ENCODE data around the gene FBXO21.
"Not testable (repeated sequence)": the region's sequence is repeated elsewhere in the genome, so short reads cannot be mapped to it uniquely, and the experiment has no call there.

FBXO21 gene

GRCh38 chr12:117210266-117210918, 20.1 kb upstream of the FBXO21 start:
- Mint-ChIP-seq H3K4me1 (no peaks in the 10 kb centered on the region), H3K4me3 (no peak overlapping the region), H3K9me3 (no peaks in the 10 kb centered on the region), H3K27ac (no peak overlapping the region), H3K36me3 (no peaks in the 10 kb centered on the region)
- ATAC-seq (no peak), DNase-seq (ENCODE audit: low spot score in 2 of 2) (no peak)

- ATAC-seq (no peak), DNase-seq (ENCODE audit: low spot score in 2 of 2) (no peak)
- Mint-ChIP-seq H3K4me3 (no peak overlapping the region), H3K36me3 (no peaks in the 10 kb centered on the region), H3K27ac (no peak overlapping the region), H3K9me3 (no peaks in the 10 kb centered on the region), H3K4me1 (no peaks in the 10 kb centered on the region)
Measured at GRCh38 chr12:117209626-117210025, 19.4 kb upstream of the FBXO21 start.

DNA sequence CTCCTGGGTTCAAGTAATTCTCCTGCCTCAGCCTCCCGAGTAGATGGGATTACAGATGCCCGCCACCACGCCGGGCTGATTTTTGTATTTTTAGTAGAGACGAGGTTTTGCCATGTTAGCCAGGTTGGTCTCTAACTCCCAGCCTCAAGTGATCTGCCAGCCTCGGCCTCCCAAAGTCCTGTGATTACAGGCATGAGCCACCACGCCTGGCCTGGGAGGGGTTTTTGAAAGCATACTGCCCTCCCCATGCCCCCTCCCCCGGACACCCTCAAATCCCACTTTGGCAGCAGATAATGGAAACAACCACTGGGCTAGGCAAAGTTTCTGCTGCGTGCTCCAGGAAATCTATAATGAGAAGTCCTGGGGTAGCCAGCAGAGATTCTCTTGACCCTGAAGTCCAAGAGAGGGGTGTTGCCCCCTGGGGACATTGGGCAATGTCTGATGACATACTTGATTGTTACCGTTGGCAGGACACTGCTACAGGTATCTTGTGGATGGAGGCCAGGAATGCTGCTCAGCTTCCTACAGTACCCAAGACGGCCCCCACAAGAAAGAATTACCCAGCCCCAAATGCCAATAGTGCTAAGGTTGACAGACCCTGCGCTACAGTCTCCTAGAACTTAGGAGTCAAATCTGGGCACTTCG, 18.7 kb upstream of the FBXO21 start:
- Mint-ChIP-seq H3K27ac (no peak overlapping the region), H3K36me3 (no peaks in the 10 kb centered on the region), H3K4me3 (no peak overlapping the region), H3K9me3 (no peaks in the 10 kb centered on the region), H3K4me1 (no peaks in the 10 kb centered on the region)
- no peak for ATAC-seq
- no peak for DNase-seq (ENCODE audit: low spot score in 2 of 2)

- no peaks in the 10 kb centered on the region for H3K36me3 Mint-ChIP-seq
- H3K4me3 Mint-ChIP-seq, result no peak overlapping the region
- DNase-seq (ENCODE audit: low spot score in 2 of 2) (no peak), ATAC-seq (no peak)
- peak overlapping the region; percentile 27 for H3K27ac Mint-ChIP-seq
- no peaks in the 10 kb centered on the region for H3K4me1 Mint-ChIP-seq
- H3K9me3 Mint-ChIP-seq, result no peaks in the 10 kb centered on the region
Measured at GRCh38 chr12:117208206-117208605, 17.9 kb upstream of the FBXO21 start.

DNA sequence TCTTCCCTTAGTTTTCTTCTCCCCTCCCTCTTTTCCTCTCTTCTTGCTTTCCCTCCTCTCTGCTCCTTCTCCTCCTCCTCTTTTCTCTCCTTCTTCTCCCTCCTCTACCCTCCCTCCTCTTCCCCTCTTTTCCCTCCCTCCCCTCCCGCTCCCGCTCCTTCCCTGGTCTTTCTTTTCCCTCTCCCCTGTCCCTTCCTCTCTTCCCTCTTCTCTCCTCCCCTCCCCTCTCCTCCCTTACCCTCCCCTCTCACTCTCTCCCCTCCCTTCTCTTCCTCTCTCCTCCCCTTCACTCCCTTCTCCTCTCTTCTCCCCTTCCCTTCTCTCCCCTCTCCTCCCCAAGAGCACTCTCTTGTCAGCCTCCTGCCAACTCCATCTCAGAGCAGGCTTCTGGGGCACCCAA, 17.4 kb upstream of the FBXO21 start:
- Mint-ChIP-seq H3K4me3 (no peak overlapping the region), H3K36me3 (no peaks in the 10 kb centered on the region), H3K27ac (peak overlapping the region; percentile 27), H3K9me3 (no peaks in the 10 kb centered on the region), H3K4me1 (no peaks in the 10 kb centered on the region)
- ATAC-seq, result no peak
- DNase-seq (ENCODE audit: low spot score in 2 of 2), result no peak

DNA sequence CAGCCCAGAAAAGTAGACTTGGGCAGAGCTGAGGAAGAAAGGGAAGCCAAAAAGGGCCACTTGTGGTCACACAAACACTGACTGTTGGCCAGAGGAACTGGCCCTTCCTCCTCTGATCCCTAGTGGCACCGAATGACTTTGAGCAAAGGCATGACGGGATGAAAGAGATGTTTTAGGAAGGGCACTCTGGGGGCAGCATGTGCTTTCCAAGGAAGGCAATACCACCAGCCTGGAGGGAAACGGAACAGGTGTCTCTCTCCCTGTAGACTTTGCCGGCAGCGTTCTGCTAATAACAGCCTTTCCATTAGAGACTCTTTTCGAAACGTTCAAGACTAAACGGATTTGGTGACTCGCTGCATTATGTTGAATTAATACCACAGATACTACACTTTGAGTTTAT, 12.3 kb upstream of the FBXO21 start:
- Mint-ChIP-seq H3K36me3 (no peaks in the 10 kb centered on the region), H3K9me3 (no peaks in the 10 kb centered on the region), H3K4me3 (no peak overlapping the region), H3K4me1 (no peaks in the 10 kb centered on the region), H3K27ac (no peak overlapping the region)
- DNase-seq (ENCODE audit: low spot score in 2 of 2) (no peak), ATAC-seq (no peak)

DNA sequence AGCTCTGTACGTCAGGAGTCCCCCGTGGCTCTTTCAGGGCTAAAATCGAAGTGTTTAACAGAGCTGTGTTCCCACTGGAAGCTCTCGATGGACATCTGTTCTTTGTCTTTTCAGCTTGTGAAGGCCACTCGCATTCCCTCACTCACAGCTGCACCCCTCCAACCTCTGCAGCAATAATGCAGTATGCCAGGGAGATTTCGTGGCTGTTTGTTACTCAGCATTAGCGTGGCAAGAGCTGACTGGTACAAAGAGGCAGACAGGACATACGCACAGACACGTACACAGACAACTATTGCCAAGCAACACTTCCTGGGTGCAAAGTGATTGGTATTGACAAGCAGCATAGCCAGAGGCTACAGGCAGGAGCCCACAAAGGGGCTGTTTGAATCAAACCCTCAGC, 11.8 kb upstream of the FBXO21 start:
- H3K36me3 Mint-ChIP-seq, result no peaks in the 10 kb centered on the region
- no peak for ATAC-seq

DNA sequence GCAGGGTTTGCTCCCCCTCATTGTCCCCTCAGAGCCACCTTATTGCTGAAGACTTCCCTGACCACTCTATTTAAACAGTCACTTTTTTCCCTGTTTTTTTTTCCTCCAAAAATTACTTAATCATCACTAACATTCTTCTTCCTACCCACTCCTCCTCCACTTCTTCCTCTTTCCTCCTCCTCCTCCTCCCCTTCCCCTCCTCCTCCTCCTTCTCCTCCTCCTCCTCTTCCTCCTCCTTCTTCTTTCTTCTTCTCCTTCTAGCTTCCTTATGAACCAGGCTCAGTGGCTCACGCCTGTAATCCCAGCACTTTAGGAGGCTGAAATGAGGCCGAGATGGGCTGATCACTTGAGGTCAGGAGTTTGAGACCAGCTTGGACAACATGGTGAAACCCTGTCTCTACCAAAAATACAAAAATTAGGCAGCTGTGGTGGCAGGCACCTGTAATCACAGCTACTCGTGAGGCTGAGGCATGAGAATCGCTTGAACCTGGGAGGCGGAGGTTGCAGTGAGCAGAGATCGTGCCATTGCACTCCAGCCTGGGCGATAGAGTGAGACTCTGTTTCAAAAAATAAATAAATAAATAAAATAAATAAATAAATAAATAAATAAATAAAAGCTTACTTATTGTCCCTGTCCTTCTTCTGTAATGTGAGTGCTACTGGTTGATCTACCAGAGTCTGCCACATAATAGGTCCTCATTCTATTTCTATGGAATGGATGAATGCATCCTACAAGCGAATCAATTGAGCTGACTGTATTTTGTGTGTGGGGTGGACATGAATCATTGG, 9.9 kb upstream of the FBXO21 start:
- not testable (repeated sequence) for ATAC-seq; H3K9me3 Mint-ChIP-seq; H3K4me1 Mint-ChIP-seq; DNase-seq (ENCODE audit: low spot score in 2 of 2); H3K27ac Mint-ChIP-seq; H3K36me3 Mint-ChIP-seq; H3K4me3 Mint-ChIP-seq

More for the DNA sequence above, 11.8 kb upstream of the FBXO21 start:
- H3K4me1 Mint-ChIP-seq, result no peaks in the 10 kb centered on the region
- no peak overlapping the region for H3K27ac Mint-ChIP-seq
- no peaks in the 10 kb centered on the region for H3K9me3 Mint-ChIP-seq
- H3K4me3 Mint-ChIP-seq, result no peak overlapping the region
- DNase-seq (ENCODE audit: low spot score in 2 of 2), result no peak

DNA sequence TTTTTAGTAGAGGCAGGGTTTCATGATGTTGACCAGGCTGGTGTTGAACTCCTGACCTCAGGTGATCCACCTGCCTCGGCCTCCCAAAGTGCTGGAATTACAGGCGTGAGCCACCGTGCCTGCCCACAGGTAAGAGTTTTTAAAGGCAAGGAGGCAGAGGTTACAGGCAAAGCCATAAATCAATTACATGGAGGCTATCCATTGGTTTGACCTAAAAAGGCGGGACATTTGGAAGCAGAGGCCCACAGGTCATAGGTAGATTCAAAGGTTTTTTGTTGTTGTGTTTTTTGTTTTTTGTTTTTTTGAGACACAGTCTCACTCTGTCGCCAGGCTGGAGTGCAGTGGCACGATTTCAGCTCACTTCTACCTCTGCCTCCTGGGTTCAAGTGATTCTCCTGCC, 6.1 kb upstream of the FBXO21 start:
- not testable (repeated sequence) for H3K9me3 Mint-ChIP-seq; H3K4me3 Mint-ChIP-seq; H3K4me1 Mint-ChIP-seq; H3K36me3 Mint-ChIP-seq; H3K27ac Mint-ChIP-seq; DNase-seq (ENCODE audit: low spot score in 2 of 2); ATAC-seq

DNA sequence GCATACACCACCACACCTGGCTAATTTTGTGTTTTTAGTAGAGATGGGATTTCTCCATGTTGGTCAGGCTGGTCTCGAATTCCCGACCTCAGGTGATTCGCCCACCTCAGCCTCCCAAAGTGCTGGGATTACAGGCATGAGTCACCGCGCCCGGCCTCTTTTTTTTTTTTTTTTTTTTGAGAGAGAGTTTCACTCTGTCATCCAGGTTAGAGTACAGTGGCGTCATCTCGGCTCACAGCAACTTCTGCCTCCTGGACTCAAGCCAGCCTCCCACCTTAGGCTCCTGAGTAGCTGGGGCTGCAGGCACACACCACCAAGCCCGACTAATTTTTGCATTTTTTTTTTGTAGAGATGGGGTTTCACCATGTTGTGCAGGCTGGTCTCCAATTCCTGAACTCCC, 4.8 kb upstream of the FBXO21 start:
- H3K4me1 Mint-ChIP-seq; H3K36me3 Mint-ChIP-seq; H3K27ac Mint-ChIP-seq; H3K9me3 Mint-ChIP-seq; ATAC-seq; H3K4me3 Mint-ChIP-seq; DNase-seq (ENCODE audit: low spot score in 2 of 2): not testable (repeated sequence)

GRCh38 chr12:117193903-117194302, 3.6 kb upstream of the FBXO21 start:
- H3K4me3 Mint-ChIP-seq, result no peak overlapping the region
- ATAC-seq (no peak), DNase-seq (ENCODE audit: low spot score in 2 of 2) (no peak)
- peaks cover 9% of the 10 kb centered on the region for H3K4me1 Mint-ChIP-seq
- H3K36me3 Mint-ChIP-seq, result peaks cover 9% of the 10 kb centered on the region
- H3K27ac Mint-ChIP-seq, result no peak overlapping the region
- H3K9me3 Mint-ChIP-seq, result no peaks in the 10 kb centered on the region

- H3K27ac Mint-ChIP-seq; DNase-seq (ENCODE audit: low spot score in 2 of 2); H3K4me3 Mint-ChIP-seq; H3K9me3 Mint-ChIP-seq; ATAC-seq: not testable (repeated sequence)
- H3K36me3 Mint-ChIP-seq, result peaks cover 22% of the 10 kb centered on the region
- H3K4me1 Mint-ChIP-seq, result peaks cover 14% of the 10 kb centered on the region
Measured at GRCh38 chr12:117192581-117192980, 2.3 kb upstream of the FBXO21 start.

- Mint-ChIP-seq H3K36me3 (peaks cover 27% of the 10 kb centered on the region), H3K4me1 (peaks cover 17% of the 10 kb centered on the region), H3K4me3 (no peak overlapping the region), H3K9me3 (no peaks in the 10 kb centered on the region), H3K27ac (no peak overlapping the region)
- DNase-seq (ENCODE audit: low spot score in 2 of 2) (no peak), ATAC-seq (no peak)
Measured at GRCh38 chr12:117192057-117192456, 1.8 kb upstream of the FBXO21 start.

DNA sequence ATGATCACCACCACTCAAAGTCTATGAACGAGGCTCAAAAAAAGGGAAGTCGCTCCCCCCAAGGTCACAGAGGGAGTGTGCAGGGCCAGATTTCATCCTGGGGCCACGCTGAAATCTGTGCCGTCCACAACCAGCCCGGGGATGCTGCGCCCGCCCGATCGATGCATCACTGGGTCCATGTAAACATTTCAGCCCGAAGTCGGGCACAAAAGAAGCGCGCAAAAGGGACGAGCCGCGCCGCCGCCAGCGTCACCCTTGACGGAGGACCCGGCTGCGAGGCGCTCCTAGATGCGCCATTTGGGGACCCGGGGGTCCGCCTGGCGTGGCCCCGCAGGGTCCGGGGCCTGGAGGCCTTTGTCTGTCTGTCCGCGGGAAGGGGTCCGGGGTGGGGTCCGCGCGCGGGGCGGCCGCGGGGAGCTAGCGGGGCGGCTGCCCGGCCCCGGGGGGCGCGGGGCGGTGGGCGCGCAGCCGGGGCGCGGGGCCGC, 503 bp downstream of the FBXO21 start:
- H3K4me3 Mint-ChIP-seq, result peak overlapping the region; percentile 86
- peaks cover 17% of the 10 kb centered on the region for H3K4me1 Mint-ChIP-seq
- peaks cover 50% of the 10 kb centered on the region for H3K36me3 Mint-ChIP-seq
- ATAC-seq (peak; percentile 62), DNase-seq (ENCODE audit: low spot score in 2 of 2) (peak; percentile 20 to 70)
- no peaks in the 10 kb centered on the region for H3K9me3 Mint-ChIP-seq
- peak overlapping the region; percentile 93 for H3K27ac Mint-ChIP-seq

- ATAC-seq, result no peak
- Mint-ChIP-seq H3K4me3 (peak overlapping the region; percentile 86), H3K36me3 (peaks cover 56% of the 10 kb centered on the region), H3K9me3 (no peaks in the 10 kb centered on the region), H3K4me1 (peaks cover 17% of the 10 kb centered on the region), H3K27ac (peak overlapping the region; percentile 93)
- DNase-seq (ENCODE audit: low spot score in 2 of 2), result no peak
Measured at GRCh38 chr12:117188961-117189724, 1.1 kb downstream of the FBXO21 start.

All from stimulated activated effector memory CD8-positive, alpha-beta T cell treated with anti-CD3 and anti-CD28 coated beads, Interleukin-12 subunit alpha, Interleukin-12 subunit beta, amount 100 ng/mL, for 72 hours (primary cell).